HL-60/S4 treated with retinoic acid at 250 ng/mL for 4 days and 3 days (cell line): Measurements from ENCODE around the gene LRRC2.
"Not testable (repeated sequence)": the region's sequence is repeated elsewhere in the genome, so short reads cannot be mapped to it uniquely, and the experiment has no call there.

Experiments
- in situ Hi-C: fragments of 300-500 bp; cut with MboI; formaldehyde crosslinking; loops from 2 replicates; pipeline ENCODE4 v1.7.0; 2022; ENCODE audit warnings: low sequenced_read_pairs

Gene LRRC2

DNA sequence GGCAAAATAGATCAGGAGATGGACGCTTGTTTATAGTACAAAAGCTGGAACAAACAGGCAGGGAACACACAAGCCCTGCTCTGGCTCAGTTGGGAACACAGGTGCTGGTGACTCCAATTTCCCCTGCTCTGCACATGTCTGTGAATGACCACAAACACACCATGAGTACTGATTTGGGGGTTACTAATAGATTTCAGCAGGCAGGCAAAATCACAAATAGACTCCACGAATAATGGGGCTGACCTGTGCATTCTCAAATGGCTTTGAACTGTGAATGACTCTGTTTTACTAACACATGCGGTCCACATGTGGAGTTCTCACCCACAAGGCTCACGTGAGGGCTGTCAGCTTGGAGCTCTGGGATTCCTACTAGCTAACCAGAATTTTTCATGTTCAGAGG is 64.4 kb downstream of the LRRC2 start:
- in situ Hi-C loops = no loop called here

DNA sequence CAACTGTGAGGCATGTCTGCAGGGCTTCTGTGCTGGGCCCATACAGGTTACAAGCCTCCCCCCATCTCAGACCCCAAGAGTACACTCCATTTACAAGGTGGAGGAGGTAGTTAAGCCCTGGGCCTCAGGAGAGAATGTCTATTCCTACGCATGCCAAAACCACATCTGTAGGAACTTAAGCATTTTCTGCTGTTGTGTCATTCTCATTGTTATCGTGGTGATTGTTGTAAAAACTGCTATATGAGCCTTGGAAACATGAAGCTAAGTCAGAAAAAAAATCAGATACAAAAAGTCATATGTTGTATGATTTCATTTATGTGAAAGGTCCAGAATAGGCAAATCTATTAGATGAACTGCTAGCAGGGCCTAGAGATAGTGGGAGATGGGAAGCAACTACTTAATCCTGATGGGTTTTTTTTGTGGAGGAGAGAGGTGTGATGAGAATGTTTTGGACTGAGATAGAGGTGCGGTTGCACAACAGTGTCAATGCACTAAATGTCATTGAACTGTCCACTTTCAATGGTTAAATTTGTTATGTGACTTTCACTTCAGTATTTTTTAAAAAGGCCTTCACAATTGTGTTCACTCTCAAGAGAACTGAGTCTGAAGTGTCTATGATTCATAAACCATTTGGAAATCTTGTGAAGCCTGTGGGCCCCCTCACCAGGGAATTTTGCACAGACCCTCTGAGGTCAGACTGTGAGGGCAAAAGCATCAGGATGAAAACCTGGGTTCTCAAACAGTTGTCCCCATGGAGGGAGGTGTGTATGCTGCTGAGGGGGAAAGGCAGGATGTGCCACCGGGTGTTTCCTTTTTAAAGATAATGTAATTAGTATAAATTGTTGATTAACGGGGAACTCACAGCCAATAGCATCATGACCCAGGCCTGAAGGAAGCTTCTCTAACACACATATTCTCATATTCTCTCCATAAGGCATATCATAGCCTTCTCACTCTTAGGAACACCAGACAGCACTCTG is 65.2 kb downstream of the LRRC2 start:
- in situ Hi-C loops = no loop called here

DNA sequence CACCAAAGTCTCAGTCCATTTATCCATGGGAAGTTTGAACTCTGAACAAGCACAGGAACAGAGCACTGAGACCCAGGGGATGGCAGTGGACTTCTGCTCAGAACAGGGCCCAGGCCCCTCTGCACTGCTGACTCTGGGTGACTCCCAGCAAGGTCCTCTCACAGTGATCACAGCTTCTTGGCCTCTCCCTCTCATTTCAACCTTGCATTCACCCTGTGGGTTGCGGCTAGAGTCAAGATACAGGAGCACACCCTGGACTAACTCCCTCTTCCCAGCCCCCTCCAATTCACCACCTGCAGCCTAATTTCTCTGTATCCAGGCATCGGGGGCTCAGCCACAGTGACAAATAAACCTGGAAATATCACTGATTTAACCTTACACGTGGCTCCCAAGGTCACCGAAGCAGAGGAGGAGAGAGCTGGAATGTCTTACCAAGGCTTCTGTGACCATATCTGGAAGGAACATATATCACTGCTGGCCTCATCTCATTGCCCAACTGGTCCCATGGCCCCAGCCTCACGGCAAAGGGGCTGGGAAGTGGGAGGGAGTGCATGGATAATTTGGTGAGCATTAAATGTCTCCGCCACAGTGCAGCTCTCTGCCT is 67.1 kb downstream of the LRRC2 start:
- in situ Hi-C loops = no loop called here

DNA sequence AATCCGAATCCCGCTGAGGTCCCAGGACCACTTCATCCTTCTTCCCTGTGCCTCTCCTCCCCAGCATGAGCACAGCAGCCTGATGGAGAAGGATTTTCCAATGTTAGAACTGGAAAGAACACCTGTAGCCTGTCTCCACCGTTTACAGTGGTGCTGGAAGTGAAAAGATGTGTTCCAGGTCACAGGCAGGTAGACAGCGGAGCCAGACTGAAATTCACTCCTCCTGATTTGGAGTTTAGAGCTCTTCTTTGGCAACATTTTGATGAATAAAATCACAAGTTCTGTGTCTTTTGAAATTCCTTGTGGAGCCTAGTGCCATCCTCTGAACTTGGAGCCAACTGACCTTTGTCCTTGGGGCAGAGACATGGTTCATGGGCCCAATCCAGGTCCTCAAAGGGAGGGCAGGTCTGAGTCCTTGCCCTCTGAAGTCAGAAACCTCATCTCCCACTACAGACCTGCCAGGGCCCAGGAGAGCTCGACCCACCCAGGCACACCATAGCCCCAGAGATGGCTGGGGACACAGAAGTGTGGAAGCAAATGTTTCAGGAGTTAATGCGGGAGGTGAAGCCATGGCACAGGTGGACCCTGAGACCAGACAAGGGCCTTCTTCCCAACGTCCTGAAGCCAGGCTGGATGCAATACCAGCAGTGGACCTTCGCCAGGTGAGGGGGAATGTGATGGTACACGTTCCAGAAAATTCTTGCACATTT is 68.4 kb downstream of the LRRC2 start, which contains the start of gene RTP3:
Gene RTP3 (plus strand): TSS at position 421 of the 710 bp plus-strand sequence. CDS start 87 bp downstream, at position 508.
- in situ Hi-C loops = no loop called here

DNA sequence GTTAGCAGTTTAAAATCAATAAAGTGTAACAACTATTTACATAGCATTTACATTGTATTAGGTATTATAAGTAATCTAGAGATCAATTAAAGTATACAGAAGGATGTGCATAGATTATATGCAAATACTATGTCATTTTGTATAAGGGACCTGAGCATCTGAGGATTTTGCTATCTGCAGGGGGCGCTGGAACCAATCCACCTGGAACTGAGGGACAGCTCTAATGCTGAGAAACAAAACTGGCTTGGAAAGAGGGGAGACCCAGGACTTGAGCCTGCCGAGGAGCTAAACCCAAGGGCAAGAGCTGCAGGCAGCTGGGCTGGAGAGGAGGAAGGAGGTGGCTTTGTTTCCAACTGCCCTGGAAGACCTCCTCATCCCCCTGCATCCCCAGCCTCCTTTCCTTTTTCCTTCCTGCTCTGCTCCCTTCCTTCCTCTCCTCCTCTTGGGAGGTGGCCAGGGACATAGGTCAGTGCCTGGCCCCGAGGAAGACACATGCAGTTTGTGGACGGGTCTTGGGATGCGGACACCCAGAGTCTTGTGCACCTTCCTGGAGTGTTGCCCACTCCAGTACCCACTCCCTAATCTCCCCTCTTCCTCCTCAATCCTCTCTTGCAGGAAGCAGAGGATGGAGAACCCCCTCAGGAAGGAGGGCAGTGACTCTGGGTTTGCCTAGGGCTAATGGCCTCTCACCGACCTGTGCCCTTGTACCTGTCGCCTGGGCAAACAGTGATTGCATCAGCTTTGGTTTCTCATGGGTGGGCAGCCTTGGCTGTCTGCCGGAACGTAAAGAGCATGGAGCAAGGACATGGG is 69.2 kb downstream of the LRRC2 start:
- in situ Hi-C loops = no loop called here

DNA sequence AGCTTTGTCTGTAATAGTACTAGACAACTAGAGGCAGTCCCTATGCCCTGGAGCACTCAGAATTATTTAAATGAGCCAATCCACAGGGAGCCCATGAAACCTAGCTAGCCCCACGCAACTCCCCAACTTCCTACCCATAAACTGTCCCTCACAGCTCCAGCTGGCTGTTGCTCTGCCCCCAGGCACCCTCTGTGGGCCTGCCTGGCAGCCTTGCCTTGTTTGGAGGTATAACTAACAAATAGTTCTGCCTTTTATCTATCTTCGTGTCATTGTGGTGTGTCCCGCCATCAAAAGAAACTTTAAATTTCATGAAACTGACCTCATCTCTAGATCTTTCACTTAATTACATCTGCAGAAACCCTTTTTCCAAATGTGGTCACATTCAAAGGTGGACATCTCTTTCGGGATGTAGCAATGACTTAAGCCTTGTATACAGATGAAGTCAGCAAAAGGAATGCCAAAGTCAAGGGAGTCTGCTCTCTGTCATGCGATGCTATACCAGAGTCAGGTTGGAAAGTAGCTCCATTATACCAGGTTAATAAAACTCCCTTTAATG is 70.1 kb downstream of the LRRC2 start:
- in situ Hi-C loops = no loop called here

DNA sequence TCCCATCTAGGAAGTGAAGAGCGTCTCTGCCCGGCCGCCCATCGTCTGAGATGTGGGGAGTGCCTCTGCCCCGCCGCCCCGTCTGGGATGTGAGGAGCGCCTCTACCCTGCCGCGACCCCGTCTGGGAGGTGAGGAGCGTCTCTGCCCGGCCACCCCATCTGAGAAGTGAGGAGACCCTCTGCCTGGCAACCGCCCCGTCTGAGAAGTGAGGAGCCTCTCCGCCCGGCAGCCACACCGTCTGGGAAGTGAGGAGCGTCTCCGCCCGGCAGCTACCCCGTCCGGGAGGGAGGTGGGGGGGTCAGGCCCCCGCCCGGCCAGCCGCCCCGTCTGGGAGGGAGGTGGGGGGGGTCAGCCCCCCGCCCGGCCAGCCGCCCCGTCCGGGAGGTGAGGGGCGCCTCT is 71.6 kb downstream of the LRRC2 start:
- in situ Hi-C loops = not testable (repeated sequence)

DNA sequence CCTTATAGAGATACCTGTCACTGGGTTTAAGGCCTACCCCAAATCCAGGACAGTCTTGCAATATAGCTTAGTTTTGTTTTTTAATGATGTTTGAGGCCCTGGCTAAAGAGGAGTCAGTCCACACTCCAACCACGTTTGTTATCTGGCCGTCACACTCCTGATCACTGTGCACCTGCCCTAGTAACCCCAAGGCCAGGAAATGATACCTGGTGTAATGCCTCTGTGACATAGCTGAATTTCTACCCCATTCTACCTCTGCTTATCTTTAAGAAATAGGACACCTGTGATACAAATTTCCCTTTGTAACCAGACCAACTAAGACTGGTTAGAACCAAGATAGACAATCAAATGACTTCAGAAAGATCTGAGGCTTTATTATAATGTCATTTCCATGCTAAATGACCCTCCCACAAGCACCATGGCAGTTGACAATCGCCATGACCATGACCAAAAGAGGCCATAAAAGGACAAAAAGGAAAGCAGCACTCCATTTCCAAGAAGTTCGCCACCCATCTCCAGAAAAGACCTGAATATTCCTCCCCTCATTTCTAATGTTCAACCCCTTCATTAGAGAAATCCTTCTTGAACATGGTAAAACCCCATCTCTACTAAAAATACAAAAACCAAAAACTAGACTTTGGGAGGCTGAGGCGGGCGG is 73.1 kb downstream of the LRRC2 start:
- in situ Hi-C loops = no loop called here

DNA sequence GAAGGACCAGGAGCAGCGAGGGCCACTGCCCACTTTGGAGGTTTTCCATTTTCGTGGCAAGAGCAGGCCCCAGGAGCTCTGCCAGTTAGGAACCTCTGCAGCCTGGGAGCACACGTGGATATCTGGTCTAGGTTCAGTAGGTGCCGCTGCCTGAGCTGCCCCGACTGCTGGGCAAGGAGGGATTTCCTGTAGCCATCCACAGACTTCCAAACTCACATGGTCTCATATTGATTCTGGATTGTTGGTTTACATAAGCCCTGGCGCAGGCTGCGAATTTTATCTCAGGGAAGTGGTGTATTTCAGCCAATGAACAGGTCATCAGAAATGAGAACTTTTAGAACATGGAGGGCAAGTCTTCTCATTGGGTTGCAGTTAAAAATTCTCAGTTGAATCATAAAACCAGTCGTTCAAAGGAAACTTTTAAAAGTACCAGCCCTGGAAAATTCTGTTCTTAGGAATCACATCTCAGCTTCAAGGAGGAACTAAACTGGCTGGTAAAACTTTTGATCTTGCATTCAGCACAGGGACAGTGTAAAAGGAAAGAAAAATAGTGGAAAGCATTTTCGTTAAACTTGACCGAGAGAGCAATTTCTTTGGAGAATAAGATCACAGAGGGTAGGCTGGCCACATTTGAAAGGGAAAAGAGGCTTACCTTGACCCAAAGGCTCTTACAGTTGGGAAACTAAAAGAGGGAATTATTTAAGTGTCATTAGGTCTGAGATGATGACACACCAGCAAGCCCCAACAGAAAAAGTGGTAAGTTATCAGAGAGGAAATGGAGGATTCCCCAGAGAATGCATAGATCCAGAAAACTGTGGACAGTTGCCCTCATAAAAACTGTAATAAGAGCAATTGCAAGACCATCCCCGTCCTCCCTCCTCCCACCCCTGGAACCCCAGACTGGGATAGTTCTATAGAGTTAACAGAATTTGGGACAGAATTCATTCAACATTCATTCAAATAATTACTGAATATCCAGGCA is 74.7 kb downstream of the LRRC2 start:
- in situ Hi-C loops = no loop called here

DNA sequence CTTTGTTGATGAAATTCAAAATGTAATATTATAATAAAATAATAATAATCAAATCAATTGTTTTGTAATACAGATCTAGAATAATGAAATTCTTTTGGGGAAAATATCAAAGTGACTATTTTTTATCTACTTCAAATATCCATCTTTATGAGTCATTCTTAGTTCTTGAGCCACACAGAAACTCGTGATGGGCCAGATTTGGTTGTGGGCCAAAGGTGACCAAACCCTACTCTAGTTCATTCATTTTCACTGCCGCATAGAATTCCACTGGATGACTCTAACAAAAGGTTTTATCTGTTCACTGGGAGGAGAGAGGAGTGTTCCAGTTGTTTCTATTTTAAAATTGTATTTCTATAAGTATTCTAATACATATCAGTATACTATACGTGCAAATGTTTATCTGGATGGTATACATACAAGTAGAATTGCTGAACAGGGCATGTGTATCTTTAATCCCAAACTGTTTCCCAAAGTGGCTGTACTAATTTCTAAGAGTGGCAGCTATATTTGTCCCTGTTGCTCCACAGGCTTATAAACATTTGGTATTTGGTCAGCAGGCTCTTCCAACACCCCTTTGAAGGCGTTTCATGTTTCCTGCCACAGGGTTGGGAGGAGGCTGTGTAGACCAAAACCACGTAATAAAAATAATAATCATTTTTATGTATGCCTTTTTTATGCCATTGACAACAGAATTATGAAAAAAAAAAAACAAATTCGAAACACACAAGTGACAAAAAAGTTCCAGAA is 75.6 kb downstream of the LRRC2 start:
- in situ Hi-C loops = no loop called here

DNA sequence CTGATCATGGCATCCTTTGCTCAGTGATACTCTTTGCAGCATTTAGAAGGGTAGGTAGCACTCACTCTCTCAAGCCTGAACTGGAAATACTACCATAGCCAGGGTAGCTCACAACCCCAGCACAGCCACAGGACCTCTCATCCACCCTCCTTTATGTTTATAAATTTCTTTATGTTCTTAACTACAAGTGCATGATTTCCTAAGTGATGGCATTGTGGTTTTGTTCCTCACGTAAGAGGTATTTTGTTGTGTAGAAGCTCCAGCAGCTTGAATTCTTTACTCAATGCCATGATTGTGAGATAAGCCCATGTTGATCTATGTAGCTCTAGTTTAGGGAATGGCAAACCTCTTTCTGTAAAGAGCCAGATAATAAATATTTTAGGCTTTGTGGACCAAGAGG is 76.2 kb downstream of the LRRC2 start:
- in situ Hi-C loops = no loop called here

DNA sequence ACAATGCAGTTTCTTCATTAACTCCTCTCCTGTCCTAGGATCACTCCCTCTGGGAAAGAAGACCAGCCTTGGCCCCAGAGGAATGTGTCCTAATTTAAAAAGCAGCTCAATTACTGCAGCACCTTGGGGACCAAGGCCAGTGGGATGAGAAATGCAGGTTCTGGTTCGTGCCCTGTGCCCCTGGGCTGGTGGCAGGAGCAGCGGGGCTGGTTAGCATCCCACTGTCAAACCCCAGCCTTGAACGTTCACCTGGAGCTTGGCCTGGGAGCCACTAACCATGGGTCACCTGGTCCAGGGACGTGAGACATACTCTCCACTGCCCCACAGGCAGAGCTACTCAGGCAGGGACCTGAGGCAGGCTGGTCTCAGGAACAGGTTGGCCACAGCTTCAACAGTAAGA is 76.7 kb downstream of the LRRC2 start:
- in situ Hi-C loops = no loop called here

DNA sequence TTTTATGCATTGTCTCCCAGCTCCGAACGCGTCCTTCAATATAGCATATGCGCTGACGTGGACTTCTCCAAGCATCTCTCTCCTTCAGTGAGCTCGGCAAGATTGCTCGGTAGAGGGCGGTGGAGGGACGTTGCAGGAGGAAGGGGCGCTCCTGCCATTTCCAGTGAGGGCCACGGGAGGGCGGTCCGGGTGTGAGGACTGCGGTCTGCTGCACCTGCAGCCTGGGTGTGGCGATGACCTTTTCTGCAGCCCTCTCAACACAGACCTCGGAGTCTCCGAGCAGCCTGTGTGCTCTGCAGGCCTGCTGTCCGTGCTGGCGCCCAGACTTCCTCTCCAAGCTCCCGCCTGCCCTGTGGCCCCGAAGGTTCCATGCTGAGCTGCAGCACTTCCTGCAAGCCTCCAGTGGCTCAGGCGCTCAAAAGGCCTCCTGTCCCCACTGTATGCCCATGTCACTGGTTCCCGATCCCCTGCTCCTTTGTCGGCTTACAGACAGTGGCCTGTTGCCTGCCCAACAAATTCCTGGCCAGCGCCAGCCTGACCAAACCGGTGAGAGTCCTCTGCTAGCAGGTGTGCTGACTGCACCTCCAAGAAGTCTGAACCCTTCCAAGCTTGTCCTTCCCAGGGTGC is 77.3 kb downstream of the LRRC2 start:
- in situ Hi-C loops = no loop called here

DNA sequence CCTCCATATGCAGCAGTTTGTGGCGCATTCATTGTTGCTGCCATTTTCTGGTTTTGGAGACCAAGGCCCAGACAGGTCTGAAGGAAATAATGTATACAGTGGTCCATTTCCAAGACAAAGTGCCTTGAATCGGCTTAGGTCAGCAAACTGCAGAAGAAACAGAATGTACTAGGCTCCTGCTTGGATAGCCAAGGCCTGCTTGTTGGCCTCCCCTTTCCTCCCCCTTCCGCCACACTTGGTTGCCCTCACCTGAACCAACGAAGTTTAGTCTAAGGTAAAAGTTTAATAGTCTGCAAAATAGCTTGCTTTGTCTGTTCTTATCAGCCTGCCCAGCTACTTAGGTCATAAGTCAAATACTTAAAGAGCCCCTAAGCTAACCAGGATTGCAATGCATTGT is 80.3 kb downstream of the LRRC2 start:
- in situ Hi-C loops = no loop called here

DNA sequence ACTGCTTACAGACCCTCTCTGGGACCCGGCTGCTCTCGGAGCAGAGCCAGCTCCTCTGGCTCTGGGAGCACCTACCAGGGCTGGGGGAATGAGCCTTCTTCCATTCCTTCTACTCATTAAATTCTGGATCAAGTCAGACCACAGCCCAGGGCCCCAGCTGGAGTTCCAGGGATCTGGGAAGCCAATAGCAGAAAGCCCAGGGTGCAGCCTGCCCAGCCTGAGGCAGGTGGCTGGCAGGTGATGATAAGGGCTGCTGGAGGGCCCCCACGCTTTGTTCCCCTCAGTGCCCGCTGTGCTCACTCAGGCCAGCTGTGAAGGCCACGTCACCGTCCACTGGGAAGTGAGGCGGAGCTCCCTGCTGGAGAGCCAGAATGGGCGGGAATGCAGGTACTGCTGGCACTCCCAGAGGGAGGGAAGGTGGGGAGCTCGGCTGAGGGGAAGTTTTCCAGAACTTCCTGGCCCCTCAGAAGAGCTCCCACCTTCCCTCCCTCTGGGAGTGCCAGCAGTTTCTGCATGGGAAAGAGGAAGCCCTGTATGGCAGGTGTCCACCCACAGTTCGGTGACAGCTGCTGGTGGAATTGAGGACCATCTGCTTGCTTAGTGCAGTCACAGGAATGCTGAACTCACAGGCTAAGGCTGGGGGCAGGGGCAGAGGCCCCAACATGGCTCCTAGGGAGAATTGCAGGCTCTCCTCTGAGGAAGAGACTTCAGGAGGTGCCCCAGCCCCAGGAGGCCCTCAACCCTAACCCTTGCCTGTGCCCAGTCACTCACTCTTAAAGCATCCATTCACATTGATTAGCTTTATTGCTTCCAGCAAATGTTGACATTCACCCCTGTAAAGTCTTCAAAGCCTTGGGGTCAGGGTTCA is 81.0 kb downstream of the LRRC2 start:
- in situ Hi-C loops = no loop called here

DNA sequence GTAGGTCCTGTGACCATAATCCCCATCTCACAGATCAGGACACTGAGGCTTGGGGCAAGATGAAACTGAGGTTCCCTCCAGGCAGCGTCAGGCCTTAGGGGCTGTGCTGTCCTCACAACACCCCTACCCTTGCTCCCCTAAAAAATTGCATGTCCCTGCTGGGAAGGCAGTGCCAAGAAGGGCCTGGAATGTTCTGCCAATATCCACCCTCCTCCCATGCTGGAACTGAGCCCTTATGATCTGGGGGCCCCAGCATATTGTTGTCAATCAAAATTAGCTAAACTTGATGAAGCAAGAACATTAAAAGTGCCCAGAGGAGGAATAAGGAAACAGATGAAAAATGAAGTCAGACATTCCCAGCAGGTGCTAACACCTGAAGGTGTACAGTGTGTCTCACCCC is 81.7 kb downstream of the LRRC2 start:
- in situ Hi-C loops = no loop called here

DNA sequence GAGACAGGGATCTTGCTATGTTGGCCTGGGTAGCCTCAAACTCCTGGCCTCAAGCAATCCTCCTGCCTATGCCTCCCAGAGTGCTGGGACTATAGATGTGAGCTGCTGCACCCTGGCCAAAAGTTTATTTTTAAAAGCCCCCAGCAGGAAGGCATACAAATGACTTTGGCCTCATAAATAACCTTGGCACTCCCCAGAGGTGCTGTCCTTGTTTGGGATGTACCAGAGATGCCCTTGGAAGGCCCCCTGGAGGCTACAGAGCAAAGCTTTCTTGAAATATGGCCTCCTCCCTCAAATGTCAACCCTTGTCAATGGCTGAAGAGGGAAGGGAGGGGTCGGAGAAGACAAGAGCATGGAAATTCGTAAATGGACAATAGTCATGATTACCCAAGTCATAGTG is 82.3 kb downstream of the LRRC2 start:
- in situ Hi-C loops = no loop called here
